ENCODE data around the gene RPTN.
"Not testable (repeated sequence)": the region's sequence is repeated elsewhere in the genome, so short reads cannot be mapped to it uniquely, and the experiment has no call there.

The RPTN gene

DNA sequence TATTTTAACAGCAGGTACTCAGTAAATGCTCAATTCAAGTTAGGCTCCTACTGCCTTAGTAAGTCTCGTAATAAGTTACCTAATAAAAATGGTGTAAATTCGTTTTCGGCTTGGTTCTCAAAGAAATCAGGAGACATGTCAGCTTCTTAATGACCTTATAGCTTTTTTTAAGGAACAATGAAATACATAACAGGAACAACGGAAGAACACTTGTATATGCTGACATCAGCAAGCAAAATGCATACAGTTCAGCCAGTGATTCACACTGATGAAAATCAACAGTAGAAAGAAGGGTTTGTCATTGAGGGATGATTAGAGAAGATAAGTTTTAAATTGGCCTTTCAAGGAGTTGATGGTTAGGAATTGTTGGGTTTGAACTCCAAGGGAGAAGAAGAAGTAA, 13.3 kb downstream of the RPTN start:
- no peak overlapping the region for H3K27ac ChIP-seq
- TF ChIP-seq CTCF (IDR thresholded peaks at IDR 0.05) (no peak), ZFX (IDR thresholded peaks at IDR 0.05; ENCODE audit: borderline replicate concordance) (no peak)

DNA sequence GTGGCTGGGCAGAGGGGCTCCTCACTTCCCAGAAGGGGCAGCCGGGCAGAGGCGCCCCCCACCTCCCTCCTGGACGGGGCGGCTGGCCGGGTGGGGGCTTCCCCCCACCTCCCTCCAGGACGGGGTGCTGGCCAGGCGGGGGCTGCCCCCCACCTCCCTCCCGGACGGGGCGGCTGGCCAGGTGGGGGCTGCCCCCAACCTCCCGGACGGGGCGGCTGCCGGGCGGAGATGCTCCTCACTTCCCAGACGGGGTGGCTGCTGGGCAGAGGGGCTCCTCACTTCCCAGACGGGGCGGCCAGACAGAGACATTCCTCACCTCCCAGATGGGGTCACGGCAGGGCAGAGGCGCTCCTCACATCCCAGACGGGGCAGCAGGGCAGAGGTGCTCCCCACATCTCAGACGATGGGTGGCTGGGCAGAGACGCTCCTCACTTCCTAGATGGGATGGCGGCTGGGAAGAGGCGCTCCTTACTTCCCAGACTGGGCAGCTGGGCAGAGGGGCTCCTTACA, 14.3 kb downstream of the RPTN start:
- not testable (repeated sequence) for H3K27ac ChIP-seq

- no peak overlapping the region for H3K27ac ChIP-seq
- no peak for TF ChIP-seq ZFX (IDR thresholded peaks at IDR 0.05; ENCODE audit: borderline replicate concordance)
- TF ChIP-seq CTCF (IDR thresholded peaks at IDR 0.05), result no peak
Measured at GRCh38 chr1:152143150-152143887, 15.7 kb downstream of the RPTN start.

DNA sequence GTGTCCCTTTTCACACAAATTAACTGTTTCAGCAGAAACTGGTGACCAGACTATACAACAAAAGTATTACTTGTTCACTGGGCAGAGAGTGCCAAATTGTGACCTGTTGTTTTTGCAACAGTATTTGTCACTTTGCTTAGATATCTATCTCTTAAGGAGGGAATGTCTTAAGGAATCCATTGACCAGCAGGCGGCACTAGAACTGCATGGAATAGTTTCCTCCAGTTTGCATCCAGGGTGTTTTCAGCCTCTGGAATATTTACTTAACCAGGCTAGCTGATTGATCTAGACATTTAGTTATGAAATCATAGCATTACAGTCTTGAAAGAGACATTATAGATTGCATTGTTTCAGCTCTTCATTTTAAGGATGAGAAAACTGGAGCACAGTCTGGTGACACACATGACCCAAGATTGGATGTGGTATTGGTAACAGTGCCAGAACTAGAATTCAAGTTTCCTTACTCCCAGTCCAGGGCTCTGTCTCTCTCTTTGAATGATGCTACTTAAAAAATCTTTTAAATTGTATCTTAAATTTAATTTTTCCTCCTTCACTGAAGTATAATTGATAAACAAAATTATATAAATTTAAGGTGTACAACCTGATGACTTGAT, 16.9 kb downstream of the RPTN start:
- TF ChIP-seq CTCF (IDR thresholded peaks at IDR 0.05) (peak; percentile 97), ZFX (IDR thresholded peaks at IDR 0.05; ENCODE audit: borderline replicate concordance) (no peak)
- no peak overlapping the region for H3K27ac ChIP-seq

- TF ChIP-seq CTCF (IDR thresholded peaks at IDR 0.05), result no peak
- TF ChIP-seq ZFX (IDR thresholded peaks at IDR 0.05; ENCODE audit: borderline replicate concordance), result no peak
- H3K27ac ChIP-seq, result no peak overlapping the region
Measured at GRCh38 chr1:152137215-152137614, 21.8 kb downstream of the RPTN start.

GRCh38 chr1:152130186-152130585, 28.8 kb downstream of the RPTN start:
- H3K27ac ChIP-seq, result no peak overlapping the region
- TF ChIP-seq CTCF (IDR thresholded peaks at IDR 0.05) (no peak), ZFX (IDR thresholded peaks at IDR 0.05; ENCODE audit: borderline replicate concordance) (no peak)

GRCh38 chr1:152127673-152128072, 31.4 kb downstream of the RPTN start:
- H3K27ac ChIP-seq, result no peak overlapping the region
- TF ChIP-seq ZFX (IDR thresholded peaks at IDR 0.05; ENCODE audit: borderline replicate concordance) (no peak), CTCF (IDR thresholded peaks at IDR 0.05) (no peak)

All from 22Rv1 (cell line).